GM19351 (cell line): Measurements from ENCODE around the gene MAGI1.
"Not testable (repeated sequence)": the region's sequence is repeated elsewhere in the genome, so short reads cannot be mapped to it uniquely, and the experiment has no call there.

Experiments used
- ATAC-seq: cut with Tn5 transposase; IDR thresholded peaks from one replicate; pipeline ENCODE4 v1.9.1; 2021; ENCODE audit warnings: mild to moderate bottlenecking, moderate library complexity; ENCODE audit not compliant: unreplicated experiment

MAGI1 gene

DNA sequence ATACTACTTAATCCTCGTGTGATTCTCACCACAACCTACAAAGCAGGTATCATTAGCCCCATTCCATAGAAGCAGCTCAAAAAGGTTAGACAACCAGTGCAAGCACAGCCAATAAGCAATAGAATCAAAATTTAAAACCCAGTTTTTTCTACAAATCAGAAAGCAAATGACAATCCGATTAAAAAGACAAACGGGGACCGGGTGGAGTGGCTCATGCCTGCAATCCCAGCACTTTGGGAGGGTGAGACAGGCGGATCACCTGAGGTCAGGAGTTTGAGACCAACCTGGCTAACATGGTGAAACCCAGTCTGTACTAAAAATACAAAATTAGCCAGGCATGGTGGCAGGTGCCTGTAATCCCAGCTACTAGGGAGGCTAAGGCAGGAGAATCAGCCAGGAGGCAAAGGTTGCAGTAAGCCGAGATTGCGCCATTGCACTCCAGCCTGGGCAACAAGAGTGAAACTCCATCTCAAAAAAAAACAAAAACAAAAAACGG lies 430.7 kb downstream of the MAGI1 start:
- not testable (repeated sequence) for ATAC-seq

- no peak for ATAC-seq
Measured at GRCh38 chr3:65607101-65607500, 431.6 kb downstream of the MAGI1 start.

DNA sequence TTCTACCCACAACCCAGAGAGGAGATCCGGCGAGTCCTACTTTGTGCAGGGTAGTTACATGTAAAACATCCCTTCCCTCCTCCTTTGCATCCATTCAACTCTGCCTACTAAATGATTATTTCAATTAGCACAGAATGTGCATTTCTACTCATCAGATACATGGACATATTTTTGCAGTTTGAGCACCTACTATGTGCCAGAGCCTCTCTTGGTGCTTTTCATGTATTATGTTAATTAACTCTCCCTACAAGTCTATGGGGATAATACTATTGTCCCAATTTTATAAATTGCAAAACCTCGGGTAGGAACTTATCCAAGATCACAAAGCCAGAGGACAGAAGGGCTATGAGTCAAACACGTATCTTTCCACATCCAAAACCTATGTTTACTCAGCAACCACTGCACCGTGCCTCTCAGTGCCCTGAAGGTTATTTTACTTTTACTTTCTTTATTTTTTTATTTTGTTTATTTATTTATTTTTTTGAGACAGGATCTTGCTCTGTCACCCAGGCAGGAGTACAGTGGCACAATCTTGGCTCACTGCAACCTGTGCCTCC lies 432.8 kb downstream of the MAGI1 start:
- no peak for ATAC-seq

DNA sequence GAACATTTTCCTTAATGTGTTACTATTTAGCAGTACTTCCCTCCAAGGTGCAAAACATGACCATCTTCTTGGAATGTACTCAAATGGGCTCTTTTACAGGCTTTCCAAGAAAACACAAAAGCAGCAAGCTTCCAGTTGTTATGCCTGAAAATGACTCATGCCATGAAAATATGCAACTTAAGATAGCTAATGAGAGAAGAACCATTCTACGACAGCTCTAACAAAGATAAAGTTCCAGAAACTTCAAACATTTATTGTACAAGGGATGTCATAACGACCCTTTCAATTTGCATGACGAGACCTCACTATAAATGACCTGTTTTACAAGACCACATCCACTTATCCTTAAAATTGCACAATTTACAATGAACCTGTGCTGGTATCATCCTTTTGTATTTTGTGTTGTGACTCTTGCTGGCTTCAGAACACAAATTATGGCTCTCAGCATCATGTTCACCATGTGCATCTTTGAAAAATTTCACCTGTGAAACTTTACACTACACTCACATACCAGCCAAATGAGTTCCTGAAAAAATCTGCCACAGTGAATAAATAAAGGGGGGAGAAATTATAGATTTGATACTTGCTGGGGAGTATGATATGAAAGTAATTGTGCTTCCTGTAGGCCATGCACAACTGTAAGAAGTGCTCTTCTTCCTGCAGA lies 433.7 kb downstream of the MAGI1 start:
- ATAC-seq: no peak

DNA sequence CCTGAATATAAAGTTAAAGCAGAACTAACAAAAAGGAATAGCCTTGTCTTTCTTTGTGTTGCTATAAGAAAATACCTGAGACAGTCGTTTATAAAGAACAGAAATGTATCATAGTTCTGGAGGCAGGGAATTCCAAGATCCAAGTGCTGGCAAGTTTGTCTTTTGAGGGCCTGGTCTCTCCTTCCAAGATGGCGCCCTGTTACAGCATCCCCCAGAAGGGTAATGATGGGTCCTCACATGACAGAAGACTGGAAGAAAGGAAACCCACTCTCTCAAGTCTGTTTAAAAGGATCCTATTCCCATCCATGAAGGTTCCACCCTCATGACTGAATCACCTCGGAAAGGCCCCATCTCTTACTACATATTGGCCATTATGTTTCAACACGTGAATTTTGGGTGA lies 435.1 kb downstream of the MAGI1 start:
- no peak for ATAC-seq

GRCh38 chr3:65600888-65601287 lies 437.8 kb downstream of the MAGI1 start:
- no peak for ATAC-seq

GRCh38 chr3:65597952-65598413 lies 440.7 kb downstream of the MAGI1 start:
- ATAC-seq: no peak

- no peak for ATAC-seq
Measured at GRCh38 chr3:65597226-65597951, 441.3 kb downstream of the MAGI1 start.

GRCh38 chr3:65596571-65597225 lies 442.0 kb downstream of the MAGI1 start:
- no peak for ATAC-seq

DNA sequence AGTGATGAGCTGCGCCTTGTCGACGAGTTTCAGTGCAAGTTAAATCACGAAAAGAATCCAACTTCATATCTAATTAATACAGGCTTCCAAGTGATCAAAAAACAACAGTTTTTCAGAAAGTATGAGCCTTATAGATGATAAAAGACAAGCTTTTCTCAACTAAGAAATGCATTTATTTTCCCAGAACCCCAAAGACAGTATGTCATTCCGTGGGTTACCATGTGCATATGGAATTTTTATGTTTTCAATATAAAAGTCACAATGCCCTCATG lies 442.8 kb downstream of the MAGI1 start:
- ATAC-seq: no peak

DNA sequence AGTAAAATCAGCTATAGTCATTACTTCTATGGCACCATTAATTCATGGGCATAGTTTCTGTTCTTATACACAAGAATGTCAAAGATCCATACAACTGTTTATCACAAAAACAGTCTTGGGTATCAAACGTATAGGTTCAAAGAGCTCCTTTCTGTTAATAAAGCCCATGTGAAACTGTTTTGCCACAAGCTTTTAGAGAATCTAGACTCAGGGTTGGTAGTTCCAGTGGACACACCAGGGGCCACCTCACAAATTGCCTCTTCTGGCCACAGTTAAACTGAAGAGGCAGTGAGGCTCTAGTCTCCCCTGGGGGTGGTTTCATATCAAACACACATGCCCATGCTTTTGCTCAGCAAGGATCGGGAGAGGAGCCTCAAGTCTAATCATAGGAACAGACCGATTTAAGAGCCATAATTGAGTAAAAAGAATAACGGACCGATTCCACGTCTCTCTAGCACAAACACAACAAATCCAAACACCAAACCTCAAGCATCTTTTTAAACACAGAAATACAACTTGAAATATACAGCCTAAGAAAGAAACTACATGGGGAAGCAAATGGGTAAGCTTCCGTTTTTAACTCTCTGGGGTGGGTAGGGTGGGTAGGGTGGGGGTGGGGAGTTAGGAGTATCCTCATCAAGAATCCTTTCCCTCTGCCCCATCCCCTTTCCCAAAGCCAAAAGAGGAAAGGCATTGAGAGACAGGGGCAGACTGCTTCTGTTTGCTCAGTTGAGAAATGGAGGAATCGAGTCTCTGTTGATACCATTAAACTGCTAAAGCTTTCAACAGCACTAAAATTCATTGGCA lies 443.3 kb downstream of the MAGI1 start:
- no peak for ATAC-seq

DNA sequence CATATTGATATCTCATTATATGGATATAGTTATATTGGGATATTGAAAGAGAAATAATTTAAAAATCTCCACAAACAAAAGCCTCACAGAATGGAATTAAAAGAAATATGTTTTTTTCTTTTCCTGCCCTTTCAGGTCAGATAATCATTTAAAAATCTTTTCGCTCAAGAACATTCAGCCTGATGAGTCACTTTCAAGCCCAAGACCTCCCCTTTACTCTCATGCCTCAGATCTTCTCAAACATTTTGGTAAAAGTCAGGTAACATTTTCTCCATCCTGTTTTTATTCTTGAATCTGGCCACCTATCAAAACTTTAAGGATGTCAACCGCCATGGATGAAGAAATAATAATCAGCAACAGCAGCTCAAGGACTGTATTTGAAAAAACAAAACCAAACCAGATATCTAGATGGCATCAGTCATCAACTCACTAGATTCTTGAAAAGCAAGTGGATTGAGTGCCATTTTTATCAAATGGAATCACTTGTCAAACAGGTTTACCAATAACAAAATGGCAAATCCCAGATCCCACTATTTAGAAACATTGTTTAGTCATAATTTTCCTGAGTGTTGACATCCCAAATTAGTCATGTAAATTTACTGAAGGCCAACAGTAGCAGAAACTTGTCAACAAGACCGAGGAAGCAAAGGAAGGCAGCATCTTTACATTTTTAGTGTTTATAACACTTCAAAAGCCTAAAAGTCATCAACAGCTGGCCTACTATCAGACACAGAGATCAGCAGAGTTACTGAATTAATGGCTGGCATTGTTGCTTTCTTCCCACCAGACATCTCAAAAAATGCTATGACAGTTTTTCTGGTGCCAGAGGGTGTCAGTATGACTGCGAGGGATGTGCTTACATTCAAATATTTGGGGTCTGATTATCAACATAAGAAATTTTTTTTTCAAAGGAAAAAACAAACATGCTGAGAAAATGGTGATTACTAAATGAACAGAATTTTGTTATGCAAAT lies 444.7 kb downstream of the MAGI1 start:
- no peak for ATAC-seq

DNA sequence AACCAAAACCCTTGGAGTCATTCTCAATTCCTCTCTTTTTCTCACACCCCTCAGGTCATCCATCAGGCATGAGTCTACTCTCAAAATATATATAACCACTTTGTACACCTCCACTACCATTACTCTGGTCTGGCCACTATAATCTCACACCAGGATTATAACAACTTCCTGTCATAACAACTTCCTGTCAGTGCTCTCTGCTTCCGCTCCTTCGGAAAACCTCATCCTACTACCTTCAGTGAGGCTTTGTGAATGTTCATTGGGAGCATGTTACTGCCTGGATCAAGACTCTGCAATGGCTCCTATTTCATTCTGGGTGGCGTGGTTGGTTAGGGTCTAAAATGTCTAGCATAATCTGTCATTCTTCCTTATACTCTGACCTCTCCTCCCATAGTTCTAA lies 447.4 kb downstream of the MAGI1 start:
- no peak for ATAC-seq

- no peak for ATAC-seq
Measured at GRCh38 chr3:65588884-65589283, 449.8 kb downstream of the MAGI1 start.

GRCh38 chr3:65587650-65588439 lies 450.9 kb downstream of the MAGI1 start:
- no peak for ATAC-seq

DNA sequence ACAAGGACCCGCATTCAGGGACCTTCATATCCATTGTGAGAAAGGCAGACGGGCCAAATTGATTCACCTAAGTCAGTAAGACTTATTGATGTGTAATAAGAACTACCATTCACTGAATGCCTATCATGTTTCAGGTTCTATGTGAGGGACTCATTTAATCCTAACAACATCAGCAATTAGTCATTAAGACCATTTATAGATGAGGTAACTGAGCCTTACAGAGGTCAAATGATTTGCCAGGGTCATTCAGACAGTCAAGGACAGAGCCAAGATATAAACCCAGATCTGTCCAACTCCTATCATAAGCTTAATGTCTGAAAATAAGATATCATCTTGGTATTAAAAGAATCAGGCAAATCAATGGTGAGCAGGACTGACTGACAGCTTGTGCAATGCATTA lies 453.8 kb downstream of the MAGI1 start:
- ATAC-seq: no peak

DNA sequence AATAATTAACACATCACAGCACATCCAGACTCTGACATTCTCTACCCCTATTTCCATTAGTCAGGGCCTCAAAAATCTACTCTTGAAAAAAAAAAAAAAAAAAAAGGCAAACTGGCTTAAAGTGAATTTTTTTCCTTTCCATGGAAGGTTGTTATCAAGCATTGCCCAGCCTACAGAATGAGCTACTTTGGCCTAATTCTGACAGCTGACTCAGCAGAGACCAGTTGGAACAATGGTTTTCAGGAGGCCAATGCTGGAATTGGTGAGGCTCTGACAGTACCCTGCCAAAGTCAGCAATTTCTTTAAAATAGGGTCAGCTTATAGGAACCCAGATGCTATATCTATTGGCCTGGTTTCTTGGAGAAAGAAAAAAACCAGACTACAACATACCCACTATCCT lies 454.7 kb downstream of the MAGI1 start:
- ATAC-seq: no peak

DNA sequence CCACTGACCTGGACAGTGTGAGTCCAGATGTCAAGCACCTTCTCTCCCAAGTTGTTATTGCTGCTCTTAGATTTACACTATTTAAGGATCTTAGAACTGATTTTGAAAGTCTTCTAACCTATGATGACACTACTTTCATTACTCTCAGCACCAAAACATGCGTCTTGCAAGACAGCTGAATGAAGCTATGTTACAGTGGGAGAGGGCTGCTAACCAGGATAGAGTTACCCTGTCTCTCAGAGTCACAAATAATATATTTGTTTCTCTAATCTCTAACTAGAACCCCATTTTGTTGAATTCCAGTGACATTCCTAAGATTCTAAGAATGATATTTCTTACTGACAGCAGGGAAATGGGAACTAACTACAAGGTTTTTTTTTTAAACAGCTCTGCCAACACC lies 455.5 kb downstream of the MAGI1 start:
- no peak for ATAC-seq
